ENCODE data around the gene FOXJ3. TPM values are rescaled to one million over a fixed set of nuclear protein-coding genes. Genes with fewer than 3 reads are reported as not detected.

FOXJ3 gene
- total RNA-seq, 3 donors from 2014 or later, result 52.6 to 82.7 (median 57.7) TPM

- Histone ChIP-seq H3K4me1 (peaks cover 0 to 8% of the 10 kb centered on the region in 2 donors), H3K9me3 (no peaks in the 10 kb centered on the region)
Observed at GRCh38 chr1:42330215-42330614, 4.8 kb downstream of the FOXJ3 start.

GRCh38 chr1:42328916-42329496 is 6.0 kb downstream of the FOXJ3 start:
- intact Hi-C loops (cut with DNase I; ENCODE audit: low total_unique reads), result no loop called here
- H3K36me3 ChIP-seq, result no peaks in the 10 kb centered on the region
- no peak overlapping the region for H3K4me3 ChIP-seq
- H3K9me3 ChIP-seq, result no peaks in the 10 kb centered on the region
- TF ChIP-seq POLR2AphosphoS5 (IDR thresholded peaks at IDR 0.05) (no peak), CTCF (IDR thresholded peaks at IDR 0.05) (no peak), POLR2A (IDR thresholded peaks at IDR 0.05) (no peak)
- DNase-seq (ENCODE audit: low spot score in 2 of 2), result no peak
- peaks cover 0 to 12% of the 10 kb centered on the region in 2 donors for H3K4me1 ChIP-seq
- H3K27ac ChIP-seq, result no peak overlapping the region
- no peaks in the 10 kb centered on the region for H3K27me3 ChIP-seq

More at GRCh38 chr1:42330215-42330614, 4.8 kb downstream of the FOXJ3 start:
- no peak overlapping the region for H3K4me3 ChIP-seq
- H3K27ac ChIP-seq, result no peak overlapping the region
- H3K36me3 ChIP-seq, result no peaks in the 10 kb centered on the region
- no peak for DNase-seq (ENCODE audit: low spot score in 2 of 2)
- no peak for TF ChIP-seq POLR2A (IDR thresholded peaks at IDR 0.05)
- no peak for TF ChIP-seq POLR2AphosphoS5 (IDR thresholded peaks at IDR 0.05)
- no peak for TF ChIP-seq CTCF (IDR thresholded peaks at IDR 0.05)
- intact Hi-C loops (cut with DNase I; ENCODE audit: low total_unique reads), result no loop called here
- no peaks in the 10 kb centered on the region for H3K27me3 ChIP-seq

GRCh38 chr1:42328047-42328625 is 6.9 kb downstream of the FOXJ3 start:
- no peaks in the 10 kb centered on the region for H3K36me3 ChIP-seq
- no peaks in the 10 kb centered on the region for H3K9me3 ChIP-seq
- H3K27ac ChIP-seq, result no peak overlapping the region
- intact Hi-C loops (cut with DNase I; ENCODE audit: low total_unique reads), result no loop called here
- TF ChIP-seq CTCF (IDR thresholded peaks at IDR 0.05) (no peak), POLR2A (IDR thresholded peaks at IDR 0.05) (no peak), POLR2AphosphoS5 (IDR thresholded peaks at IDR 0.05) (no peak)
- H3K27me3 ChIP-seq, result no peaks in the 10 kb centered on the region
- no peak for DNase-seq (ENCODE audit: low spot score in 2 of 2)
- no peak overlapping the region for H3K4me3 ChIP-seq
- peaks cover 0 to 12% of the 10 kb centered on the region in 2 donors for H3K4me1 ChIP-seq

GRCh38 chr1:42325014-42325402 is 10.0 kb downstream of the FOXJ3 start:
- Histone ChIP-seq H3K4me3 (no peak overlapping the region), H3K27me3 (no peaks in the 10 kb centered on the region), H3K27ac (no peak overlapping the region), H3K9me3 (no peaks in the 10 kb centered on the region), H3K4me1 (peaks cover 0 to 12% of the 10 kb centered on the region in 2 donors), H3K36me3 (no peaks in the 10 kb centered on the region)
- TF ChIP-seq POLR2AphosphoS5 (IDR thresholded peaks at IDR 0.05) (no peak), CTCF (IDR thresholded peaks at IDR 0.05) (no peak), POLR2A (IDR thresholded peaks at IDR 0.05) (no peak)
- DNase-seq (ENCODE audit: low spot score in 2 of 2), result no peak
- intact Hi-C loops (cut with DNase I; ENCODE audit: low total_unique reads), result no loop called here

- Histone ChIP-seq H3K36me3 (no peaks in the 10 kb centered on the region), H3K9me3 (no peaks in the 10 kb centered on the region), H3K4me1 (peaks cover 0 to 15% of the 10 kb centered on the region in 2 donors), H3K27me3 (no peaks in the 10 kb centered on the region), H3K27ac (no peak overlapping the region), H3K4me3 (no peak overlapping the region)
- no peak for TF ChIP-seq CTCF (IDR thresholded peaks at IDR 0.05)
- no peak for TF ChIP-seq POLR2AphosphoS5 (IDR thresholded peaks at IDR 0.05)
- TF ChIP-seq POLR2A (IDR thresholded peaks at IDR 0.05), result no peak
- intact Hi-C loops (cut with DNase I; ENCODE audit: low total_unique reads), result no loop called here
- no peak for DNase-seq (ENCODE audit: low spot score in 2 of 2)
Observed at GRCh38 chr1:42324398-42325013, 10.5 kb downstream of the FOXJ3 start.

Data from breast epithelium (tissue), 4 donors.